ENCODE measurements around the gene ZFAND6.

DNA sequence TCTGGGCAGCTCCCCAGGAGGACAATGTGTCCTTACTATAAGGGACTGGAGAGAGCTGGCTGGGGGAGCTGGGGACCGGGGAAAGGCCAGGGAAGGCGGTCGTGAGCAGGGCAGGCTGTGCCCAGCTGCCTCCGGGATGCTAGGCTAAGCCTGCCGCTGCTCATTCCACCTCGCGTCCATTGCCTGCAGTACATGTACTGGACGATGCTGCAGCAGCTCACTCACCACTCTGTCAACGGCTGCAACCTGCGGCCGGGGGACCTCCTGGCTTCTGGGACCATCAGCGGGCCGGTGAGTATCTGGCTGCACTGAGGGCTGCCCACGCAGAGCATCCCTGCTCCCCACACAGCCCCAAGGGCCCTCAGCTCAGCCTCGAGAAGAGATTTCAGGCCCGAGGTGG, 120.5 kb downstream of the ZFAND6 start:
- TF ChIP-seq MAX (IDR thresholded peaks at IDR 0.05) (no peak), CEBPB (IDR thresholded peaks at IDR 0.05) (no peak), RAD21 (IDR thresholded peaks at IDR 0.05; ENCODE audit: low read depth) (no peak), TEAD4 (IDR thresholded peaks at IDR 0.05) (no peak), CREB1 (IDR thresholded peaks at IDR 0.05; ENCODE audit: low read depth) (no peak), ZBTB7A (IDR thresholded peaks at IDR 0.05; ENCODE audit: low read depth) (no peak), TAF1 (IDR thresholded peaks at IDR 0.05; ENCODE audit: low read depth) (no peak), EGR1 (IDR thresholded peaks at IDR 0.05) (no peak)
- TF ChIP-seq, protein P1, sequence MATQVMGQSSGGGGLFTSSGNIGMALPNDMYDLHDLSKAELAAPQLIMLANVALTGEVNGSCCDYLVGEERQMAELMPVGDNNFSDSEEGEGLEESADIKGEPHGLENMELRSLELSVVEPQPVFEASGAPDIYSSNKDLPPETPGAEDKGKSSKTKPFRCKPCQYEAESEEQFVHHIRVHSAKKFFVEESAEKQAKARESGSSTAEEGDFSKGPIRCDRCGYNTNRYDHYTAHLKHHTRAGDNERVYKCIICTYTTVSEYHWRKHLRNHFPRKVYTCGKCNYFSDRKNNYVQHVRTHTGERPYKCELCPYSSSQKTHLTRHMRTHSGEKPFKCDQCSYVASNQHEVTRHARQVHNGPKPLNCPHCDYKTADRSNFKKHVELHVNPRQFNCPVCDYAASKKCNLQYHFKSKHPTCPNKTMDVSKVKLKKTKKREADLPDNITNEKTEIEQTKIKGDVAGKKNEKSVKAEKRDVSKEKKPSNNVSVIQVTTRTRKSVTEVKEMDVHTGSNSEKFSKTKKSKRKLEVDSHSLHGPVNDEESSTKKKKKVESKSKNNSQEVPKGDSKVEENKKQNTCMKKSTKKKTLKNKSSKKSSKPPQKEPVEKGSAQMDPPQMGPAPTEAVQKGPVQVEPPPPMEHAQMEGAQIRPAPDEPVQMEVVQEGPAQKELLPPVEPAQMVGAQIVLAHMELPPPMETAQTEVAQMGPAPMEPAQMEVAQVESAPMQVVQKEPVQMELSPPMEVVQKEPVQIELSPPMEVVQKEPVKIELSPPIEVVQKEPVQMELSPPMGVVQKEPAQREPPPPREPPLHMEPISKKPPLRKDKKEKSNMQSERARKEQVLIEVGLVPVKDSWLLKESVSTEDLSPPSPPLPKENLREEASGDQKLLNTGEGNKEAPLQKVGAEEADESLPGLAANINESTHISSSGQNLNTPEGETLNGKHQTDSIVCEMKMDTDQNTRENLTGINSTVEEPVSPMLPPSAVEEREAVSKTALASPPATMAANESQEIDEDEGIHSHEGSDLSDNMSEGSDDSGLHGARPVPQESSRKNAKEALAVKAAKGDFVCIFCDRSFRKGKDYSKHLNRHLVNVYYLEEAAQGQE (IDR thresholded peaks at IDR 0.05; ENCODE audit: low read depth) = no peak
